H1 (cell line): Measurements from ENCODE around the gene DBP. TPM values are rescaled to one million over a fixed set of nuclear protein-coding genes. Genes with fewer than 3 reads are reported as not detected.

Experiments used
- CTCF ChIA-PET: fragments of 300-600 bp; sonication (Branson Sonifier 250); formaldehyde crosslinking; loops from one replicate; lab custom pipeline; 2021; ENCODE audit not compliant: partially characterized antibody; lab: Charles Lee
- POLR2A ChIA-PET: fragments of 300-600 bp; sonication (Branson Sonifier 250); formaldehyde crosslinking; loops from one replicate; lab custom pipeline; 2021; ENCODE audit warnings: inconsistent platforms; ENCODE audit not compliant: partially characterized antibody; lab: Charles Lee
- DNase-seq, 2 experiments: peaks; one replicate each; pipeline versions ENCODE4 v3.0.0 to v3.0.0-alpha.2; 2010 to 2022; ENCODE audit warnings: low spot score in 2 of 2, low read depth in 1 of 2, mixed read lengths in 1 of 2
- FAIRE-seq: peaks from 2 replicates; lab custom pipeline; 2011; peaks lifted over from hg19 to GRCh38; lab: Jason Lieb, UNC
- H2AFZ ChIP-seq: 2 replicates; pipeline ENCODE4 v1.8.1; 2012; ENCODE audit warnings: low read length, inconsistent platforms
- H2AK5ac ChIP-seq: 2 replicates; pipeline ENCODE4 v1.6.1; 2013; ENCODE audit warnings: low read depth, low read length
- H2BK120ac ChIP-seq: replicated peaks from 2 replicates; pipeline ENCODE3; 2013; ENCODE audit warnings: low read depth, low read length, inconsistent platforms
- H2BK12ac ChIP-seq: 2 replicates; pipeline ENCODE4 v1.6.1; 2013; ENCODE audit warnings: low read depth, low read length
- H2BK15ac ChIP-seq: 2 replicates; pipeline ENCODE4 v1.6.1; 2013; ENCODE audit warnings: low read length
- H2BK20ac ChIP-seq: 2 replicates; pipeline ENCODE4 v1.6.1; 2013; ENCODE audit warnings: low read length
- H2BK5ac ChIP-seq: 2 replicates; pipeline ENCODE4 v1.6.1; 2013; ENCODE audit warnings: low read depth, low read length
- H3K14ac ChIP-seq: 2 replicates; pipeline ENCODE4 v1.6.1; 2013; ENCODE audit warnings: inconsistent platforms; ENCODE audit not compliant: insufficient read length
- H3K18ac ChIP-seq: 2 replicates; pipeline ENCODE4 v1.6.1; 2013; ENCODE audit warnings: low read length; ENCODE audit errors: extremely low read depth
- H3K23ac ChIP-seq: 2 replicates; pipeline ENCODE4 v1.6.1; 2013; ENCODE audit warnings: inconsistent platforms; ENCODE audit not compliant: insufficient read length
- H3K23me2 ChIP-seq: 2 replicates; pipeline ENCODE4 v1.6.1; 2013; ENCODE audit warnings: low read depth, low read length
- H3K27ac ChIP-seq: 2 replicates; pipeline ENCODE4 v1.6.1; 2011; ENCODE audit warnings: low read depth, low read length, inconsistent platforms
- H3K27me3 ChIP-seq, 4 experiments: replicated peaks in 1 of 4; 1 replicate in 1 of 4; 2 replicates in 3 of 4; pipeline versions ENCODE4 v1.6.1 to v1.8.1; 2011 to 2013; ENCODE audit warnings: low read length in 3 of 4, mild to moderate bottlenecking in 3 of 4, inconsistent platforms in 2 of 4, mixed read lengths in 2 of 4, moderate library complexity in 1 of 4; ENCODE audit not compliant: control insufficient read depth in 3 of 4, insufficient read depth in 3 of 4; ENCODE audit errors: extremely low read depth in 1 of 4
- H3K36me3 ChIP-seq, 4 experiments: 2 replicates each; pipeline versions ENCODE4 v1.6.1 to v1.8.1; 2011 to 2013; ENCODE audit warnings: mild to moderate bottlenecking in 4 of 4, low read length in 3 of 4, moderate library complexity in 2 of 4, control low read depth in 1 of 4, inconsistent platforms in 1 of 4; ENCODE audit not compliant: insufficient read depth in 4 of 4, control insufficient read depth in 2 of 4
- H3K4ac ChIP-seq: replicated peaks from 2 replicates; pipeline ENCODE3; 2013; ENCODE audit warnings: low read length, low read depth, mixed read lengths, inconsistent platforms; ENCODE audit not compliant: insufficient read length
- H3K4me1 ChIP-seq, 4 experiments: replicated peaks in 1 of 4; 1 replicate in 1 of 4; 2 replicates in 3 of 4; pipeline versions ENCODE4 v1.6.1 to v1.8.1; 2011 to 2013; ENCODE audit warnings: low read length in 3 of 4, inconsistent platforms in 2 of 4, mixed read lengths in 1 of 4; ENCODE audit not compliant: insufficient read depth in 4 of 4, control insufficient read depth in 3 of 4
- H3K4me2 ChIP-seq, 2 experiments: 2 replicates each; pipeline versions ENCODE4 v1.6.1 to v1.8.1; 2011 to 2013; ENCODE audit warnings: low read depth in 2 of 2, low read length in 2 of 2, control low read depth in 1 of 2, inconsistent platforms in 1 of 2, mild to moderate bottlenecking in 1 of 2; ENCODE audit not compliant: insufficient read depth in 1 of 2
- H3K4me3 ChIP-seq, 4 experiments: fragments of 200-600, 300-600 bp in 1 of 4; sonication (generic), shearing (Covaris generic), sonication (Bioruptor Twin) in 1 of 4; 2 replicates each; pipeline versions ENCODE4 v1.5.1 to v1.8.1; 2011 to 2016; ENCODE audit warnings: low read length in 4 of 4, low read depth in 3 of 4, control low read depth in 2 of 4, inconsistent platforms in 2 of 4, mild to moderate bottlenecking in 2 of 4, mixed read lengths in 1 of 4, moderate library complexity in 1 of 4; ENCODE audit not compliant: insufficient read depth in 2 of 4; ENCODE audit errors: extremely low read depth in 1 of 4
- H3K56ac ChIP-seq: replicated peaks from 2 replicates; pipeline ENCODE3; 2013; ENCODE audit warnings: low read depth, mild to moderate bottlenecking, mixed read lengths, low read length, inconsistent platforms; ENCODE audit not compliant: insufficient read length
- H3K79me1 ChIP-seq: 2 replicates; pipeline ENCODE4 v1.6.1; 2013; ENCODE audit warnings: low read depth, low read length, control low read depth
- H3K79me2 ChIP-seq, 2 experiments: 2 replicates each; pipeline versions ENCODE4 v1.6.1 to v1.8.1; 2012 to 2013; ENCODE audit warnings: low read length in 2 of 2, mild to moderate bottlenecking in 2 of 2, inconsistent platforms in 1 of 2; ENCODE audit not compliant: insufficient read depth in 2 of 2, control insufficient read depth in 1 of 2
- H3K9ac ChIP-seq, 4 experiments: replicated peaks in 1 of 4; 1 replicate in 1 of 4; 2 replicates in 3 of 4; pipeline versions ENCODE4 v1.6.1 to v1.8.1; 2011 to 2013; ENCODE audit warnings: low read depth in 3 of 4, low read length in 3 of 4, control low read depth in 2 of 4, mild to moderate bottlenecking in 2 of 4, moderate library complexity in 2 of 4, inconsistent platforms in 1 of 4; ENCODE audit errors: extremely low read depth in 1 of 4
- H3K9me3 ChIP-seq, 2 experiments: 2 replicates each; pipeline versions ENCODE4 v1.6.1 to v1.8.1; 2012 to 2013; ENCODE audit warnings: mild to moderate bottlenecking in 2 of 2, moderate library complexity in 2 of 2, control low read depth in 1 of 2, inconsistent platforms in 1 of 2, low read depth in 1 of 2, low read length in 1 of 2, mixed read lengths in 1 of 2; ENCODE audit not compliant: insufficient read depth in 2 of 2
- H4K20me1 ChIP-seq, 2 experiments: replicated peaks in 1 of 2; 2 replicates each; pipeline versions ENCODE3 to v1.8.1; 2011 to 2013; ENCODE audit warnings: inconsistent platforms in 2 of 2, low read length in 2 of 2, mild to moderate bottlenecking in 1 of 2; ENCODE audit not compliant: insufficient read depth in 2 of 2, control insufficient read depth in 1 of 2
- H4K5ac ChIP-seq: 2 replicates; pipeline ENCODE4 v1.6.1; 2013; ENCODE audit warnings: low read length, low read depth, mixed read lengths, inconsistent platforms; ENCODE audit not compliant: insufficient read length
- H4K8ac ChIP-seq: 2 replicates; pipeline ENCODE4 v1.8.0; 2013; ENCODE audit warnings: mild to moderate bottlenecking, moderate library complexity, low read length, inconsistent platforms; ENCODE audit not compliant: insufficient read depth; ENCODE audit errors: extremely low read depth
- H4K91ac ChIP-seq: replicated peaks from 2 replicates; pipeline ENCODE3; 2013; ENCODE audit warnings: low read length, mixed read lengths, inconsistent platforms; ENCODE audit not compliant: insufficient read length
- POLR2A ChIP-seq, 2 experiments: IDR thresholded peaks; 1 replicate in 1 of 2; 2 replicates in 1 of 2; pipeline ENCODE4 v1.6.1; 2011; ENCODE audit warnings: low read depth in 2 of 2, low read length in 2 of 2, mild to moderate bottlenecking in 2 of 2; ENCODE audit errors: control extremely low read depth in 1 of 2
- RXRA ChIP-seq: IDR thresholded peaks from 2 replicates; pipeline ENCODE4 v1.6.1; 2011; ENCODE audit warnings: low read depth, mild to moderate bottlenecking, low read length, moderate library complexity; ENCODE audit not compliant: insufficient read depth
- SP1 ChIP-seq: IDR thresholded peaks from 2 replicates; pipeline ENCODE4 v1.6.1; 2011; ENCODE audit warnings: low read depth, low read length
- TEAD4 ChIP-seq: IDR thresholded peaks from 2 replicates; pipeline ENCODE4 v1.6.1; 2012; ENCODE audit warnings: low read depth, low read length, inconsistent platforms, mixed read lengths
- WGBS, 2 experiments: shearing (Covaris generic) in 1 of 2; methylation state at CpG; one replicate each; pipeline versions ENCODE4 v1.1.6 to v1.1.7; 2013 to 2015; ENCODE audit warnings: low lambda C conversion rate in 2 of 2, mixed read lengths in 2 of 2, inconsistent platforms in 1 of 2, low coverage in 1 of 2, missing lambda C conversion rate in 1 of 2; ENCODE audit not compliant: insufficient replicate concordance in 2 of 2, insufficient coverage in 1 of 2, insufficient read length in 1 of 2; ENCODE audit errors: extremely low coverage in 1 of 2, missing lambda C conversion rate in 1 of 2; 5-methylcytosine and 5-hydroxymethylcytosine counted together
- polyA plus RNA-seq, 7 experiments: library from polyadenylated mRNA; depleted of rRNA in 3 of 7; stranded (reverse) in 5 of 7; unstranded in 2 of 7; fragments of >200 nt in 5 of 7; fragments of 200-250 nt in 2 of 7; gene quantifications; 1 replicate in 5 of 7; 2 replicates in 1 of 7; 4 replicates in 1 of 7; pipeline versions ENCODE4 v1.2.1 to v1.2.3, GENCODE V29; 2011 to 2013; ENCODE audit warnings: missing spikeins in 2 of 7, mixed read lengths in 2 of 7
- total RNA-seq: library from RNA; stranded (reverse); fragmentation: NEBNext Ultra II Directional; extraction: Animal tissue kit (Norgen Biotek cat#: 25700); gene quantifications from 2 replicates; pipeline ENCODE4 v1.2.1, GENCODE V29; 2021
- TF ChIP-seq, protein P1 (sequence below): IDR thresholded peaks from 2 replicates; pipeline ENCODE4 v1.6.1; 2011; ENCODE audit warnings: low read length, improper control_type of control experiment

DBP gene
- total and polyA plus RNA-seq, 2 of the 8 experiments (the other 6 are each of a cell fraction or from before 2014, with no cell fraction given), result 7.5 to 8.3 TPM

DNA sequence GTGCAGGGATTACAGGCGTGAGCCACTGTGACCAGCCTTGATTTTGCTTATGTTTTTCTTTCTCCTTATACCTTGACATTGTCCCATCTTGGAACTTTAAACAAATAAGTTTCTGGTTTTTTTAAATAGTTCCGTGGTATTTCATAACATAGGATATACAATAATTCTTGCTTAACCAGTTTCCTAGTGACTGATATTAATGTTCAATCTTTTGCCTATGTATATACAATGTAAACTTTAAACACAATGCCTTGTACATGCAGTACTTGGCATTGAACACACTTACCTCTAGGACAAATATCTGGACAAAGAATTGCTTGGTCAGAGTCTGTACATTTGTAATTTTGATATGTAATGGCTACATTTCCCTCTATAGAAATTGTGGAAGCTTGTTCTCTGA, 55.0 kb downstream of the DBP start:
- Histone ChIP-seq H3K56ac (no peak overlapping the region), H3K23ac (no peak overlapping the region), H3K36me3 (no peaks in the 10 kb centered on the region), H4K91ac (no peak overlapping the region), H2BK120ac (no peak overlapping the region), H3K4me3 (no peak overlapping the region), H2BK5ac (no peak overlapping the region), H3K4me1 (peaks cover 0 to 3% (median 0%) of the 10 kb centered on the region in 4 experiments; a peak in 2 of 7 replicates), H3K79me1 (no peaks in the 10 kb centered on the region), H3K23me2 (no peaks in the 10 kb centered on the region), H4K8ac (no peak overlapping the region), H3K14ac (no peak overlapping the region), H2BK20ac (no peak overlapping the region), H3K9ac (no peak overlapping the region), H3K27me3 (no peaks in the 10 kb centered on the region; a peak in 1 of 7 replicates), H2BK15ac (no peak overlapping the region), H3K4me2 (no peak overlapping the region), H4K20me1 (no peaks in the 10 kb centered on the region), H3K79me2 (no peaks in the 10 kb centered on the region), H2AK5ac (no peak overlapping the region), H3K9me3 (no peaks in the 10 kb centered on the region), H4K5ac (no peak overlapping the region), H2AFZ (no peak overlapping the region), H3K4ac (no peak overlapping the region), H3K18ac (no peak overlapping the region), H3K27ac (no peak overlapping the region), H2BK12ac (no peak overlapping the region)
- no peak for FAIRE-seq
- ChIA-PET CTCF (interaction anchor here (1.0 to 16.8 kb wide), 5 partner anchors 15 to 93 kb away, joined by 3 to 353 read pairs (median 35); no protein-coding TSS in a partner anchor), POLR2A (interaction anchor here (2.5 to 16.9 kb wide), 2 partner anchors 10 to 34 kb away, joined by 9 to 175 read pairs; partner anchors contain the start of genes FAM83E, RPL18 and SPHK2)
- TF ChIP-seq, protein P1, sequence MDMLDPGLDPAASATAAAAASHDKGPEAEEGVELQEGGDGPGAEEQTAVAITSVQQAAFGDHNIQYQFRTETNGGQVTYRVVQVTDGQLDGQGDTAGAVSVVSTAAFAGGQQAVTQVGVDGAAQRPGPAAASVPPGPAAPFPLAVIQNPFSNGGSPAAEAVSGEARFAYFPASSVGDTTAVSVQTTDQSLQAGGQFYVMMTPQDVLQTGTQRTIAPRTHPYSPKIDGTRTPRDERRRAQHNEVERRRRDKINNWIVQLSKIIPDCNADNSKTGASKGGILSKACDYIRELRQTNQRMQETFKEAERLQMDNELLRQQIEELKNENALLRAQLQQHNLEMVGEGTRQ, result no peak
- TF ChIP-seq RXRA (no peak), POLR2A (IDR thresholded peaks at IDR 0.05; ENCODE audit: control extremely low read depth in 1 of 2, low read depth in 2 of 2, low read length in 2 of 2) (no peak), TEAD4 (no peak), SP1 (no peak)
- no peak for DNase-seq
- 89% methylated on average over 2 of the region's 2 CpGs; no CpG with 5 or more reads in 1 of the 2 experiments for WGBS, 2 experiments
